C4-2B (cell line): ENCODE results near the gene SNAP29.
"Not testable (repeated sequence)": the region's sequence is repeated elsewhere in the genome, so short reads cannot be mapped to it uniquely, and the experiment has no call there.

ENCODE experiments used
- ZFX ChIP-seq: fragments of 450-650 bp; IDR thresholded peaks from 2 replicates; pipeline ENCODE4 v1.6.1; 2017
- TF ChIP-seq, protein P1 (sequence below): fragments of 450-650 bp; conservative IDR thresholded peaks from 2 replicates; pipeline ENCODE4 v1.5.1; 2017; ENCODE audit warnings: mild to moderate bottlenecking

GRCh38 chr22:20825216-20825615, 33.6 kb upstream of the SNAP29 start:
- TF ChIP-seq, protein P1, sequence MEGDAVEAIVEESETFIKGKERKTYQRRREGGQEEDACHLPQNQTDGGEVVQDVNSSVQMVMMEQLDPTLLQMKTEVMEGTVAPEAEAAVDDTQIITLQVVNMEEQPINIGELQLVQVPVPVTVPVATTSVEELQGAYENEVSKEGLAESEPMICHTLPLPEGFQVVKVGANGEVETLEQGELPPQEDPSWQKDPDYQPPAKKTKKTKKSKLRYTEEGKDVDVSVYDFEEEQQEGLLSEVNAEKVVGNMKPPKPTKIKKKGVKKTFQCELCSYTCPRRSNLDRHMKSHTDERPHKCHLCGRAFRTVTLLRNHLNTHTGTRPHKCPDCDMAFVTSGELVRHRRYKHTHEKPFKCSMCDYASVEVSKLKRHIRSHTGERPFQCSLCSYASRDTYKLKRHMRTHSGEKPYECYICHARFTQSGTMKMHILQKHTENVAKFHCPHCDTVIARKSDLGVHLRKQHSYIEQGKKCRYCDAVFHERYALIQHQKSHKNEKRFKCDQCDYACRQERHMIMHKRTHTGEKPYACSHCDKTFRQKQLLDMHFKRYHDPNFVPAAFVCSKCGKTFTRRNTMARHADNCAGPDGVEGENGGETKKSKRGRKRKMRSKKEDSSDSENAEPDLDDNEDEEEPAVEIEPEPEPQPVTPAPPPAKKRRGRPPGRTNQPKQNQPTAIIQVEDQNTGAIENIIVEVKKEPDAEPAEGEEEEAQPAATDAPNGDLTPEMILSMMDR: not testable (repeated sequence)
- TF ChIP-seq ZFX: not testable (repeated sequence)
